ENCODE results near the gene HTT.

HTT gene

DNA sequence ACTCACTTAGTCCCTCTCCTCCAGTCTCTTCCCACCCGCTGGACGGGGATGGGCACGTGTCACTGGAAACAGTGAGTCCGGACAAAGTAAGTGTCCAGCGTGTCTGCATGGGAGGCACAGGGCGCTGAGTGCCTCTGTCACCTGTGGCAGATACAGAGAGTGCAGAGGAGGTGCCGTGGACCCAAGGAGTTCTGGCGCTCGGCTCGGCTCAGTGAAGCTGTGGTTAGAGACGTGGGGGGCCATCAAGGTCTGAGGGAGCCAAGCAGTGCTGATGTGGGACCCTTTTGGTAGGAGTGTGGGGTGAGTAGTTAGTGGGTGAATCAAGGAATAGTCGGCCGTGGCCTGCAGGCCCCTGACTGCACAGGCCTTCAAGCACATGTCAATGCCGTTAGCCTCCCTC is 134.3 kb downstream of the HTT start:
- no peak overlapping the region for H3K4me3 ChIP-seq (ENCODE audit: low read depth, low read length)
- no peak for DNase-seq (ENCODE audit: low read depth)

- DNase-seq (ENCODE audit: low read depth), result no peak
- H3K4me3 ChIP-seq (ENCODE audit: low read depth, low read length), result no peak overlapping the region
Measured at GRCh38 chr4:3209551-3210325, 135.3 kb downstream of the HTT start.

GRCh38 chr4:3210467-3210866 is 136.0 kb downstream of the HTT start:
- no peak for DNase-seq (ENCODE audit: low read depth)

DNA sequence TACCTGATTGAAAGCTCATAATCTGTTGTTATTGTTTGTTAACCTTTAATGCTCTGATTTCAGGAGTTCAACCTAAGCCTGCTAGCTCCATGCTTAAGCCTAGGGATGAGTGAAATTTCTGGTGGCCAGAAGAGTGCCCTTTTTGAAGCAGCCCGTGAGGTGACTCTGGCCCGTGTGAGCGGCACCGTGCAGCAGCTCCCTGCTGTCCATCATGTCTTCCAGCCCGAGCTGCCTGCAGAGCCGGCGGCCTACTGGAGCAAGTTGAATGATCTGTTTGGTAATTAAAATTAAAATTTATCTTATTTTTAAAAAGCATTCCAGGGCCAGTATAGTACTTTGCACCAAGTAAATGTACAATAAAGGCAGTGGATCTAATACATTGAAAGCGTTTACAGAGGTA is 137.4 kb downstream of the HTT start:
- H3K4me3 ChIP-seq (ENCODE audit: low read depth, low read length), result no peak overlapping the region
- DNase-seq (ENCODE audit: low read depth), result no peak

More at GRCh38 chr4:3210467-3210866, 136.0 kb downstream of the HTT start:
- H3K4me3 ChIP-seq (ENCODE audit: low read depth, low read length), result no peak overlapping the region

DNA sequence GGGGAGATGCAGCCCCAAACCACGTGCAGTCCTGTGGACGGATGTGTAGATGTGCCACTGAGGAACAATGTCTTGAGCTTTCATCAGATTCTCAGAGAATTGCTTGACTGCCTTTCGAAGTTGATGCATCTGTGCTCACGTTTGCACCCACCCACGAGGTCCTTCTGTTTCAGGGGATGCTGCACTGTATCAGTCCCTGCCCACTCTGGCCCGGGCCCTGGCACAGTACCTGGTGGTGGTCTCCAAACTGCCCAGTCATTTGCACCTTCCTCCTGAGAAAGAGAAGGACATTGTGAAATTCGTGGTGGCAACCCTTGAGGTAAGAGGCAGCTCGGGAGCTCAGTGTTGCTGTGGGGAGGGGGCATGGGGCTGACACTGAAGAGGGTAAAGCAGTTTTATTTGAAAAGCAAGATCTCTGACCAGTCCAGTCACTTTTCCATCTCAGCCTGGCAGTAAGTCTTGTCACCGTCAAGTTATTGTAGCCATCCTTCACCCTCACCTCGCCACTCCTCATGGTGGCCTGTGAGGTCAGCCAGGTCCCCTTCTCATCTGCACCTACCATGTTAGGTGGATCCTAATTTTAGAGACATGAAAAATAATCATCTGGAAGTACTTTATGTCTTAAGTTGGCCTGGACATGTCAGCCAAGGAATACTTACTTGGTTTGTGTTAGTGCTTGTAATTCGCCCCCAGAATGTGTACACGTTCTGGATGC is 138.1 kb downstream of the HTT start:
- H3K4me3 ChIP-seq (ENCODE audit: low read depth, low read length), result no peak overlapping the region
- no peak for DNase-seq (ENCODE audit: low read depth)

GRCh38 chr4:3213106-3213425 is 138.6 kb downstream of the HTT start:
- no peak overlapping the region for H3K4me3 ChIP-seq (ENCODE audit: low read depth, low read length)
- DNase-seq (ENCODE audit: low read depth), result no peak

- H3K4me3 ChIP-seq (ENCODE audit: low read depth, low read length), result no peak overlapping the region
- no peak for DNase-seq (ENCODE audit: low read depth)
Measured at GRCh38 chr4:3213661-3214250, 139.3 kb downstream of the HTT start.

- no peak for DNase-seq (ENCODE audit: low read depth)
- no peak overlapping the region for H3K4me3 ChIP-seq (ENCODE audit: low read depth, low read length)
Measured at GRCh38 chr4:3215256-3215655, 140.8 kb downstream of the HTT start.

DNA sequence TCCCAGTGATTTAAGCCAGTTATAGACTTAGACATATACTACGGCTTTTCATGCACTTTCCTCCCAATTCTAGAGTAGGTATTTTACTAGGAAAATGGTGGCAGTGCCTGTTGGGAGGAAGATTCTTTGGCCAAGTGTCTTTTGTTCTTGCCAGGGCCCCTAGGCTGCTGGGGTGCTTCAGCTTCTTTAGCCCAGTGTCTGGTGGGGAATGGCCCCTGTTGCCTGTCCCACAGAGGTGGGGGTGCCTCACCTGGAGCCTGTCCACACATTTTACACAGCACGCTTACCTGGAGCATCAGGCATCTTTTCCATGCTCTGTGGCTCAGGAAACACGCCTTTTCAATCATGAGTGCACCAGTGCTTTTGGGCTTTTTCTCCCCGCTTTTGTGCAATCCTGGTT is 141.3 kb downstream of the HTT start:
- H3K4me3 ChIP-seq (ENCODE audit: low read depth, low read length), result no peak overlapping the region
- no peak for DNase-seq (ENCODE audit: low read depth)

- DNase-seq (ENCODE audit: low read depth), result no peak
- H3K4me3 ChIP-seq (ENCODE audit: low read depth, low read length), result no peak overlapping the region
Measured at GRCh38 chr4:3217266-3217665, 142.8 kb downstream of the HTT start.

GRCh38 chr4:3217771-3218170 is 143.3 kb downstream of the HTT start:
- no peak for DNase-seq (ENCODE audit: low read depth)
- H3K4me3 ChIP-seq (ENCODE audit: low read depth, low read length), result no peak overlapping the region

- DNase-seq (ENCODE audit: low read depth), result no peak
- no peak overlapping the region for H3K4me3 ChIP-seq (ENCODE audit: low read depth, low read length)
Measured at GRCh38 chr4:3218824-3219760, 144.6 kb downstream of the HTT start.

- DNase-seq (ENCODE audit: low read depth), result no peak
- no peak overlapping the region for H3K4me3 ChIP-seq (ENCODE audit: low read depth, low read length)
Measured at GRCh38 chr4:3219761-3220475, 145.4 kb downstream of the HTT start.

DNA sequence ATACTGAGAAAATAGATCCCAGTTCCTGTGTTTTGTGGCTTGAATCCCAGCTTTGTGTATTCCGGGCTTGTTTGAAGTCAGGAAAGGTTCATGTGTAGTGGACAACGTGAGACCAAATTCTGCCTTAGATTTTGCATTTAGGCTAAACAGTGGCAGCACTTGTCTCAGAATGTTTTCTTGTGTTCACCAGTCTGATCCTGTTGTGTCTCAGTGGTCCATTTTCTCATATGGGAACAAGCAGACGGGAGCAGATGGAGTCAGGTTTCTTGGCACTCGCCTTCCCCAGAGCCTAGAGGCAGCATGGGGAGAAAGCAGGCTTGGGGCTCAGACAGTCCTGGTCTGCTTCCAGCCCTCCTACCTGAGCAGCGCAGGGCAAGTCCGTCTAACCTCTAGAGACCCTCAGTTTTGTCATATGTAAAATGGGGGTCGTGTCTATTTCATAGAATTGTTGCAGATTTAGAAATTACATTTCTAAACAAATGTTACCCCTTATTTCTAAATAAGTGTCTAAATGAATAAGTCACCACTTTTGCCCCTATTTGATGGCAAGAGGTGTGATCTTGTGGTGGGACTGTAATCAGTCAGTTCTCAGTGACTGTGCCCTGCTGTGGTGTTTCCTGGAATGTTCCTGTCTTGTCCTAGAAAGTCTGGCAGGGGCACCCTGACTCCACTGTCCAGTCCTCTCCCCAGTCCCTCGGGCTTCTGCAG is 146.1 kb downstream of the HTT start:
- DNase-seq (ENCODE audit: low read depth), result no peak
- no peak overlapping the region for H3K4me3 ChIP-seq (ENCODE audit: low read depth, low read length)

DNA sequence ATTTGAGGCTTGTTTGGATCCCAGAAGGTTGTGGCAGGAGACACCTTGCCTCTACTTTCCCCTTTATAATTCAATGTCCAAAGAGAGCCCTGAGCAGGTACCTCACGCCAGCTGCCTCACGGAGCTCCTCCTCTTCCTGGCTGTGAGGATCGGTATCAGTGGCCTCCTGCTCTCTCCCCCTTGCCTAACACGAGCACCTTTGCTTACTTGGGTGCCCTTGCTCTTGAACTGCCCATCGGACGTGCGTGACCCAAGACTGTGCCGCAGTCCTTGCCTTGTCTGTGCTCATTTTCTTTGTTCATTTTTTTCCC is 146.7 kb downstream of the HTT start:
- DNase-seq (ENCODE audit: low read depth), result no peak
- no peak overlapping the region for H3K4me3 ChIP-seq (ENCODE audit: low read depth, low read length)

GRCh38 chr4:3221996-3222395 is 147.5 kb downstream of the HTT start:
- DNase-seq (ENCODE audit: low read depth), result no peak
- H3K4me3 ChIP-seq (ENCODE audit: low read depth, low read length), result no peak overlapping the region

DNA sequence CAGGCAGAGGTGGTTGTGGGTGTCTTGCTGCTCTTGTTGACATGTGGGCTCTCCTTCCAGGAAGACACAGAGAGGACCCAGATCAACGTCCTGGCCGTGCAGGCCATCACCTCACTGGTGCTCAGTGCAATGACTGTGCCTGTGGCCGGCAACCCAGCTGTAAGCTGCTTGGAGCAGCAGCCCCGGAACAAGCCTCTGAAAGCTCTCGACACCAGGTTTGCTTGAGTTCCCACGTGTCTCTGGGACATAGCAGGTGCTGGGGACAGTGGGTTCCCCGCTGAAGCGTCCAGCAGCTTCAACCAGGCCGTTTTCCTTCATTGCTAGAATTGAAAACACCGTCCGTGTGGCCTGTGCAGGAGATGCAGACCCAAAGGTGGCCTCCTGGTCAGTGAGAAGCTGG is 148.9 kb downstream of the HTT start:
- no peak for DNase-seq (ENCODE audit: low read depth)
- H3K4me3 ChIP-seq (ENCODE audit: low read depth, low read length), result no peak overlapping the region

DNA sequence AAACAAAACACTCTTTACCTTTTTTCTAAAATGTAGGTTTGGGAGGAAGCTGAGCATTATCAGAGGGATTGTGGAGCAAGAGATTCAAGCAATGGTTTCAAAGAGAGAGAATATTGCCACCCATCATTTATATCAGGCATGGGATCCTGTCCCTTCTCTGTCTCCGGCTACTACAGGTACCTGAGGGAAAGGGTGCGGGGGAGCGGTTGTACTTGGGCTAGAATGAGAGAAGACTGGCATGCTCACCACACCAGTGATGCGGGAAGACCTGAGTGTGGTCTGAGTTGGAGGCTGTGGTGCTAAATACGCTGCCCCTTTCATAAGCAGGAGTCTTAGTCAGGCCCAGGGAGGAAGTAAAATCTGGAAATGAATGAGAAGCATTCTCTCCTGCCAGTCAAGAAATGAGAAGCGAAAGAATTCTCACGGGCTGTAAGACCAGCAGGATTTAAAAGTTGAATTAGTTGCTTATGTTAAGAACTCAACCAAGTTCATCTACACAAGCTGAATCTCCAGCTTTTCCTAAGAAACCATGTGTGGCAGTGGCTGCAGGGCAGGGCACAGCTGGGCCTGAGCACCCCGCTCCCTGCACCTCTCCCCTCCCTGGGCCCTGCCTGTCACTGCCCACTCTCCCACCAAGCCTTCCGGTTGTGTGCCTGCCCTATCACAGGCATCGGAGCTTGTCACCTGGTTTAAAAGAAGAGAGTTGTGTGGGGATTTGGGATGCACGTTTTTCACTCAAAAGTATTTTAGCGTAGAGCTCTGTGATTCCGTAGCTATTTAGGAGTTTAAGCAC is 149.7 kb downstream of the HTT start:
- H3K4me3 ChIP-seq (ENCODE audit: low read depth, low read length), result no peak overlapping the region
- no peak for DNase-seq (ENCODE audit: low read depth)
